Stimulated activated CD4-positive, alpha-beta T cell treated with anti-CD3 and anti-CD28 coated beads, Interleukin-2, amount 100 ng/mL, for 24 hours (primary cell): ENCODE results near the gene XPC.
"Not testable (repeated sequence)": the region's sequence is repeated elsewhere in the genome, so short reads cannot be mapped to it uniquely, and the experiment has no call there.

Source experiments
- DNase-seq, 2 donors: peaks; one replicate each; pipeline ENCODE4 v3.0.0-alpha.2; 2020

XPC gene

DNA sequence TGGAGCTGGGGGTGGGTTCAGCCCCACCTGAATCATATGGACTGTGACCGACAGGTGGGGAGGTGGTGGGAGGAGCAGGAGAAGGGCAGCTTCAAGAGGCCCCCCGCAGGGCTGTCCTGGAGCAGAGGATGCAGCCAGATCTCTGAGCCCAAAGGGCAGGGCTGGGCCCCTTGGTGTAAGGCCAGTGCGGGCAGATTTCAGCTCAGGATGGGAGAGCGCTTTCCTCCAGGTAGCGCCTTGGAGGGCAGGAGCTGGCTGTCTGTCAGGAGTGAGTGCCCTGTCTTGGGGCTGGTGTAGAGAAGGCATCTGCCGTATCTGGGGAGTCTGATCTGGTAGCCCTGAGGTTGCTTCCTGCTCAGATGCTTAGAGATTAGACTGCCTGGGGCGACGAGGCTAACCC, 46.3 kb downstream of the XPC start:
- no peak for DNase-seq

DNA sequence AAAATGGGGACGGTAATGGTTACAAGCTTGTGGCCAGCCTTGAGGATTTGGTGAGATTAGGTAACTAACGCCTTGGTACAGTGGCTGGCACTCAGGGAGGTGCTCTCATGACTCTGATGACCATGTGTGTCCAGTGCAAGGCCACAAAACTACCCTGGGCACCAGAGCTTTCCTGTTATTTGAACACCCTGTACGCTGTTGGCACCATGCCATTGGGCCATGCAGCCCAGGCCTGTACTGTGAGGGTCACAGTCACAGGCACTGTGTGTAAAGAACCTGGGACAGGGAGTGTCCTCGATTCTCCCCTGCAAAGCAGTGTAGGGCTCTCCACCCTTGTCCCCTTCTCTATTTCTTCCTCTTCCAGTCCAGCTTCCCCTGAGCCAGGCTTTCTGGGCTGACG, 47.3 kb downstream of the XPC start:
- no peak for DNase-seq

DNA sequence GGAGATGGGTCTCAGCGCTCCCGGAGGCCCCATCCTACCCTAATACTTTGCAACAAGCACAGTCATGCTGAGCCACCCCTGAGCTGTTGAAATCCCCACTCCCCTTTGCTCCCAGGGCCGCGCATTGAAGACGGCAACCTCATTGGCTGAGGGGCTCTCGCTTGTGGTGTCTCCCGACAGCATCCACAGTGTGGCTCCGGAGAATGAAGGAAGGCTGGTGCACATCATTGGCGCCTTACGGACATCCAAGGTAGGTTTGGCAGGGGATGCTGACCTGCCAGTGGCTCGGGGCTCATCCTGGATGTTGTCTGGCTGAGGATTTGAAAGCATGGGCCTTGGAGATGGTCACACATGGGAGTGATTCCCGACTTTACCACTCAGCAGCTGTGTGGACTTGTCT, 47.7 kb downstream of the XPC start:
- no peak for DNase-seq

DNA sequence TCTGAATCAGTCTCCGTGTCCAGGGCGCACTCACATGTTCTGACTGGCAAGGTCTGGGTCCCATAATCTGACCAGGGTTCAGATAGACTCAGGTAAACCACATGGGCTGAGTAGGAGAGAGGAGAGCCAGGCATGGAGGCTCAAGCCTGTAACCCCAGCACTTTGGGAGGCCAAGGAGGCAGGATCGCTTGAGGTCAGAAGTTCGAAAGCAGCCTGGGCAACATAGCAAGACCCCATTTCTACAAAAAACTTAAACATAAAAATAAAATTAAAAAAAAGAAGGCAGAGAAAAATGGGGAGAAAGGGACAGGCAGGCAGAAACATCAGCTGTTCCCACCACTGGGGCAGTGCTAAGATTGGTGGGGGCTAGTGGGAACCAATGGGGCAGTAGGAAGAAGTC, 48.2 kb downstream of the XPC start:
- DNase-seq: no peak

DNA sequence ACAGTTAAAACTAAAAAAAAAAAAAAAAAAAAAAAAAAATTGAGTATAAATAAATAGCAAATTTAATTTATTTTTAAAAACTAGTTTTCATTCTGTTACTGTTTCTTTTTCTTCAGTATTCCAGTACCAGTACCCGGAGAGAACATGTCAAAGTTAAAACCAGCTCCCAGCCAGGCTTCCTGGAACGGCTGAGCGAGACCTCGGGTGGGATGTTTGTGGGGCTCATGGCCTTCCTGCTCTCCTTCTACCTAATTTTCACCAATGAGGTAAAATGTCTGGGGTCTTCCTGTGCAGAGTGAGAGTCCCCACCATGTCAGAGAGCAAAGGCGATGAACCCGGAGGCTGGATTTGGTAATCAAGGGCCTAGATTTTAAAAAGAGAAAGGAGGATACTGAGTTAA, 49.1 kb downstream of the XPC start:
- DNase-seq: no peak

DNA sequence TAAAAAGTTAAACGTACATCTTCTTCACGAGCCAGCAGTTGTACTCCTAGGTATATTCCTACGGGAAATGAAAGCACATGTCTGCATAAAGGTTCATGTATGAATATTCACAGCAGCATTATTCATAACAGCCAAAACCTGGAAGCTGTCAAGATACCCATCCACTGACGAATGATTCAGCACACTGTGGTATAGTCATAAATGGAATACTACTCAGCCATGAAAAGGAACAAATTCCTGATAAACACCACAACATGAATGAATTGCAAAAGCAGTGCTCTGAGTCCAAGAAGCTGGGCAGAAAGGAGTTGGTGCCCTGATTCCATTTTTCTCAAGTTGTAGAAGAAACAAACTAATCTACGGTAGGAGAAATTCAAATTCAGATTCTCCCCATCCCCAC, 49.7 kb downstream of the XPC start:
- DNase-seq: no peak

DNA sequence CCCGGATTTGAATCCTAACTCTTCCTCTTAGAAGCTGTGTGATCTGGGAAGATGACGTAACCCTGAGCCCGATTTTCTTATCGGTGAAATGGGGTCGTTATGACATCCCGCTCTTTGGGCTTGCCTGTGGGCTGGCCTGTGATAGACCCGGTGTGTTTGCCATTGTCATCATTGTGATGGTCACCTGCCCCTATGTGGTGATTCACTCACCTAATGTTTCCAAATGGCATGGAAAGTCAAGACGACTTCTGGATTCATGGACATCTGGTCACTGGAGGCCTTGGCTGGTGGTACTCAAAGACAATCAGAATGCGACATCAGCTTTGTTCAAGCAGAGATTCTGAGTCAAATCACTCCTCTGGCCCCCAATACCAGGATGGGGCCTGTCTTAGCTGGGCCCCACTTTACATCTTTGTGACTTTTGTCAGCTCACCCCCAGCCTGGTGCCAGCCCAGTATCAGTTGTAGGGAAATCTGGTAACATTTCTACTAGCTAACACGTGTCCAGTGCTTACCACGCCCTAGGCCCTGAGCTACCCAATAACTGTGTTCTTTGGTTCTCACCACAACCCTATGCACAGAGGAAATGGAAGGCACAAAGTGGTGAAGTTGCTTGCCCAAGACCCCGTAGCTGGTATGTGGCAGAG, 50.8 kb downstream of the XPC start:
- peak in 1 of 2 donors; percentile 15 for DNase-seq

DNA sequence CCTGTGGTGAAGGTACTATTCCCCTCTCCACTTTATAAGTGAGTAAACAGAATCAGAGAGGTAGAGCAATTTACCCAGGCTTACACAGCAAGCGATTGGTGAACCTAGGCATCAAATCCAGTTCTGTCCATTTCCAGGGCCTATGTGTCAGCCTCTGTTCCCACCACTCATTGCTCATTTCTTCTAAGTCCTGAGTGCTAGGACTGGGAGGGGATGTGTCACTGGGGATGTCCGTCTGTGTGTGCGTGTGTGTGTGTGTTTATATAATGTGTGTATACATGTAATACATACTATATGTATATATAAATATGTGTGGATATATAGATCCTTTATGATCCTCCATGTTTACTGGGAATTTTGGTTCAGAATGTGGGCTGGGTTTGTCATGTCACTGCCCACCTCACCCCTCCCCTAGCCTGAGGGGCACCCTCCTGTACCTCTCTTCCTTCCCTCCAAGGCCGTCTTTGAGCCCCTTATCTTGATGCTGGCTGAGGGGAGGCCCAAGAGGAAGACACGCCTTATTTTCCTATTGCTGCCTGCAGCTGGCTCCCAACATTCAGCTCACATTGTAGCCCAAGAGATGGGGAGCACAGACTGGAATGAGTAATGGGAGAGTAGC, 51.4 kb downstream of the XPC start:
- peak in 1 of 2 donors; percentile 16 for DNase-seq

DNA sequence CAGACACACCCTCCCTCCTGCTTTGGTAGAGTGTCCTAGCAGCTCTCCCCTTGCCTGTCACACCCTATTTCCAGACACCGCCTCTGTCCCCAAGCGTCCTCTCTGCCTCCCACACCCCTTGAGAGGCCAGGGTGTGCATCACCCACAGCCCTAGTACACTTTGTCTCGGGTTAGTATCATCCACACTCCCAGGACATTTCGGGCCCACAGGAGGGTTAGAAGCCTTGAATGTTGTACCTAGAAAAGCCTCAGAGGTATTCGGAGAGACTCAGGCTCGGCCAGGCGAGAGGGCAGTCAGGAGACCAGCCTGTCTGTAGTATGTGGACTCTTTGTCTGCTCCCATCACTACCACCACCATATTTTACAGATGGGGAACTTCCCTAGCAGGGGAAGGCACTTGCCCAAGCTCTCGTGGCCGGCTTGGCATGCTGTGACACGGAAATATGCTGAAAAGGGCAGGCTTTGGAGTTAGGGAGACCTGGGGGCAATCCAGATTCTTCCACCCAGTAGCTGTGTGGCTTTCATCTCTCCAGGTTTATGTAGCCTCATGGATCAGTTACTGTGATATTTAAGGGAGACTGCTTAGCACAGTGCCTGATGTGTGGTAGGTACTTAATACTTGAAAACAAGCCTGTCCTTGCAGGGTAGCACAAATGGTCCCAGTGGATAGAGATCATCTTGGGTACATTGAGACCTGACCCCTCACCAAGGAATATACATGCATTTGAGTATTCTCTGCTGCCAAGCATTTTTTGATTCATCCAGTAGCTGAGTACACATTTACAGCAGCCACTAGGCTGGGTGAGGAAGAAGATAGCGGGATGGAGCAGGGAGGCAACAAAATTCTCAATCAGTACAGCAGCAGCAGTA, 52.1 kb downstream of the XPC start:
- no peak for DNase-seq

DNA sequence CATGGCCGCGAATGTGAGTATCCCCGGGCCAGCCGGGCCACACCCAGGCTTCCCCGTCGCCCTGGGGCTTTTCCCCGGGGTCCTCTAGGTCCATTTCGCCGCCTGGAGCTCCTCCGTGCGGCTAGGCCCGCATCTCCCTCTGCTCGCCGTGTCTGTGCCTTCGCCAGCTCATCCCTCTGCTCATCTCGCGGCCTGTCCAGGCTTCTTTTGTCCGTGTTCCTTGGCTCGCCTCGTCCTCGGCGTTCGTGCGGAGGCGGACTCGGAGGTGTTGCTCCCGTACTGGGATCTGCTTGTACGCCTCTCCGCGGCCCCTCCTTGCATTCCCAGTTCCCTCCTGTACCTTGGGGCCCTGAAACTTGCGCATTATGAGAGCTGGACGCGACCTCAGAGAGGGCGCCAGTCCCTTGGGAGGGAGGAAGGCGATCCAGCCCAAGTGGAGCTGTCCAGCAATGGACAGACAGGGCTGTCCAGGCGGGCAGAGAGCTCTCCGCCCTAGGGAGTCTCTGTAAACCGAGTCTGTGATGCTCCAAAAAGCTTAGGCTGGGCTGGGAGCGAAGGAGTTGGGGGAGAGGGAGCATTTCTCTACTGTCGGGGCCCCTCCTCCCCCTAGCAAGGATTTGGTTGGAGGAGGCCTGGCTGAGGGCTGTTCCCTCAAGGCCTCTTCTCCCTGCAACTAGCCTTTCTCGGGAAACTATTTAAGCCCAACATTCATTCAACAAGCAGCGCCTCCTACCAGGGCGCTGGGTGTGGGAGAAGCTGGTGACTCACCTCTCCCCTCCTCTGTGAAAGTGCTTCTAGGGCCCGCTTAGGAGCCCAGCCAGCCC, 53.0 kb downstream of the XPC start:
- DNase-seq: peak; percentile 66 to 71

DNA sequence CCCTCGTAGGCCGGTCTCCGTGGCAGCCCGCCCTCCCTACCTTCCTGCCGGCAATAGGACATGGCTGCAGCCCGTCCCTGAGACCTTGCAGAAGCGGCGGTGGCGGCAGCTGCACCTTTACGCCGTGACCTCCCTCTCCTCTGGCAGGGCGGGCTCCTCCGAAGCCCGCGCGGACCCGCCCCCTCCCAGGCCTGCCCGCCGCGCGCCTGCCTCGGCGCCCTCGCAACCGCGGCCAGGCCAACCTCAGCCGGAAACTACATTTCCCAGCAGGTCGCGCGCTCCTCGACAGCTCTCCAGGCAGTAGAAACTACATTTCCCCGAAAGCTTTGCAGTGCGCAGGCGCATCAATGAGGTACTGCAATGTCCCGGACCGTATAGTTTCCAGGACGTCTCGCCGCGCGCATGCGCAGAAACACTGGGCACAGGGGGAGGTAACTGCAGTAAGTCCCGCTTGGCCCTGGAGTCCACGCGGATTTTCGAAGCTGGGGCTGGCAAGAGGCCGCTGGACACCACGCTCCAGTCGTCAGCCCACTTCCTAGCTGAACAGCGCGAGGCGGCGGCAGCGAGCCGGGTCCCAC, 53.7 kb downstream of the XPC start, which contains the start of the genes CHCHD4 and TMEM43:
CHCHD4 (minus strand) TSS at position 256 of the 578 bp plus-strand sequence; CDS start at position 62, 194 bp downstream.
TMEM43 (plus strand) TSS at position 438 of the 578 bp plus-strand sequence. CDS start 142 bp downstream, outside the sequence.
- peak; percentile 96 to 98 for DNase-seq

DNA sequence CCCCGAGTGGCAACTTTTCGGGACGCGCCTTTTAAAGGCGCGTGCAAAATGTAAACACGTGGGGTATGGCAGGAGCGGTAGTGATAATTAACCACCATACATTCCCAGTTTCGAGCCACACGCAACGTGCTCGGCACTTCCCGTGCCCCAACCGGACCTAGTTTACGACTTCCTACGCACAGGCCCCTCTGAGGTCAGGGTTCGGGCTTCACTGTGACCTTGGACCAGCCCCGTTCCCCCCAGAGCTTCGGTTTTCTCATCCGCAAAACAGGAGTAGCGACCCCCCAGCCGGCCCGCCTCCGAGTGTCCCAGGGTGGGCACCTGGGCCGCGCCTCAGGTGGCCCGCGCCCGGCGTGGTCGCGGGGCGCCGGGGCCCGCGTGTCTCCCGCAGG, 54.2 kb downstream of the XPC start:
- DNase-seq: peak; percentile 73

DNA sequence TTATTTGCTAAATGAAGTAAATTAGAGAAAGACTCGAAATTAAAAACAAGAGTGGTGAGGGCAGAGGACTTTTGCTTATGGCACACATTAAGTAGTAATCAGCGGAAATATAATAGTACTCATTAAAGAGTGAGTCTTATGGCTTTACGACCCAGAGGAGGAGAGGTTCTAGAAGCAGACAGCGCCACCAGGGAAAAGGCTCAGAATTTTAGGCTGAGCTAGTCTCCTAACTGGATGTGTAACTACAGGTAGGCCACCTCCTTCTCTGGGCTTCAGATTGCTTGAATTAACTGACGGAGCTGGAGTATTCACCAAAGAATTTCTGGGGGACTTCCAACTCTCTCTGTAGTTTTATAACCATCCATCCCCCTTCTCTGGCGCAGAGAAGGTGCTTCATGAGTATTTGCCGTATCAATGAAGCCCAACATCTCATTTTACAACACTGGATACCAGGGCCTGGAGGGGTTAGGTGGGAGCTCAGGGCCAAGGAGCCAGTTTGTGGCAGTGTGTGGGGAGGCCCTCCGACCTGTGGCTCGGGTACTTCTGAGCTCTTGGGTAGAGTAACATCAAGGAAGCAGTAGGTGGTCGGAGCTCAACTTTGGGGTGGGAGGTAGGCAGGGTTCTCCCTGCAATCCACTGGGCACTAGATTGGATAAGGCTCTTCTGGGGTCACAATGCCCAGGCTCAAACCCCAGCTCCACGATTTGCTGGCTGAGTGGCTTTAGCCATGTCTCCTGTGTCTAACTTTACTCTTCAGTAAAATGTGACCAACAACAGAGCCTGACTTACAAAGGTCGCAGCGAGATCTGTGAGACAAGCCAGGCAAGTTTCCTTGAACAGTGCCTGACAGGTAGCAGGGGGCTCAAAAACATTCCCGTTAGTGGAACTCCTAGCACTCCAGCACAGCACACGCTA, 54.8 kb downstream of the XPC start:
- peak in 1 of 2 donors; percentile 23 for DNase-seq

DNA sequence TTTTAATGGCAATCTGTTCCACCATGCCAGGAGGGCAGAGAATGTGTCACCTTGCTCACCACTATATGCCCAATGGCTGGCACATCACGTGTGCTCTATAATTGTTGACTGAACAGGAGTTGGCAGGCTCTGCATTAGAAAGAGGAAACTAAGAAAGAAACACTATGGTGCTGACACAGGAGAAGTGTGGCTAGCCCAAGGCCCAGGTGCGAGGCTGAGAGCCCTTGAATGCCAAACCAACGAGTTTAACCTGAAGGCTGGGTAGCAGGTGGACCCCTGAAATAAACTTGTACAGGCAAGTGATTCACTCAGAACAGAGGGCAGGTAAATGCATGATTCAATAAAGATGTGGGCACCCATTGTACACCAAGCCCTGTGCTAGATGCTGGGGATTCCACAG, 56.1 kb downstream of the XPC start:
- DNase-seq: no peak

DNA sequence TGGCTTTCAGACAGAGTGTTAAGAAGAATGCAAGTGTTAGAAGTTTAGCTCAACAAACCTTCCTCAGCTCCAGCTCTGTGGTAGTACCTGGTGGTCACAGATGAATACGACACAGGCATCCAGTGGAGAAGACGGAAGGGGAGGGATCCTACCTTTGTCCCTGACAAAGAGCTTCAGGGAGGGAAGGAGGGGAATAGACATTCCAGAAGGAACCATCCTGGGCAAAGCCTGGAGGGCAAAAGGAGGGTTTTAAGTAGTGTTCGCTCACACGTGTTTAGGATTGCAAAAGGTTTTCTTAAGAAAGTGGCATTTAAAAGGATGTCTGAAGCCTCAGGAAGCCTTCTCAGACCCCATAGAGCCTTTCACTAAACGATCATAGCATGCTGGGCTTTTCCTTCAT, 56.5 kb downstream of the XPC start:
- no peak for DNase-seq

DNA sequence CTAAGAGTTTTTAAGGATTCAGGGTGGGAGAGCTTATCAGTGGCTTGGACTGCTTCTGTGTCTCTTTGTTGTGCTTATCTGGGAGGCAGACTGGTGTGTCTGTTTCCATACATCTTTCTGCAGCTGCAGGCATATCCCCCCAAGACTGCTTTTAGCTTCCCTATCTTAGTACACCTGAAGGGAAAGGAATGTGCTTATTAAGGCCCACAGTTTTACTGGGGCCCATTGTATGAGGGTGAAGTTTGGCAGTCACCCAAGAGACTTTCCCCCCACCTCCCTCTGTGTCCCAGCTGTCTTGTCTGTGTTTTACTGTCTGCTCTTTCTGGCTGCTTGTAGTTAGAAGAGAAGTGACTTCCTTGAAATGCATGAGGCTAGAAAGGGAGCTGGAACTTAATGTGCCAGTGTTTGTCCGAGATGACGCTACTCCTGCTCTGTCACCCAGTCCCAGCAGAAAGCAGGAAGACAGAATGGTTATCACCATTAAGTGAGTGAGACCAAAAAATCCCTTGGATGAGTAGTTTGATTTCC, 57.4 kb downstream of the XPC start:
- DNase-seq: not testable (repeated sequence)

DNA sequence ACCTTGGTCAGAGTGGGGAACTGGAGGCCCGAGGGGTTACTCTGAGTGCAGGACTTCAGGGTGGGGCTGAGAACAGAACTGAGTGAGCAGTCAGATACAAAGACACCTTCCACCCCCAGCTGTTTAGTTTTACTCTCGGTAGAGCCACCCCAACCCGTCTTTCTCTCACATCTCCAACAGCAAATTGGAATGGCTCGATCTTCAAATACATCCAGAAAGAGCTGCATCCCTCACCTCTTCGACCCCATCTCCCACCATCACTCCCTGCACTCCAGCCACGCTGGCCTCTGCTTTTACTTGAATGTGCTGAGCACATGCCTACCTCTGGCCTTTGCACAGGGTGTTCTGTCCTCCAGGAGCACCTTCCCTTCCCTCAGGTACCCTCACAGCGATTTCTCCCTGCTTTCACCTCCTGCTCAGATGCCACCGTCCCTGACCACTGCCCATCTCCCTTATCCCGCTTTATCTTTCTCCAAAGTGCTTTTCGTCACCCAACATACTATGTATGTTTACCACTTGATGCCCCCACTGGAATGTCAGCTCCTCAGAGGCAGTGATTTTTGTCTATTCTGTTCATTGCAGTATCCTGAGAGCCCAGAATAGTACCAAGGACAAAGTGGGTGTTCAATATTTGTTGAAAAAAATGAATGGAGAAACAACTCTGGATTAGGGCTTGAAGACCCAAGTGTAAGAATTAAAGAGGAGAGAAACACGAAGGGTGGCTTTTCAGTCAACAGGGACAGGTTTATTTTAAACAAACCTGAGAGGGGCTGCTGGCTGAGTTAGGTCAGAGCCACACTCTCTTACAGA, 58.1 kb downstream of the XPC start:
- DNase-seq: no peak

DNA sequence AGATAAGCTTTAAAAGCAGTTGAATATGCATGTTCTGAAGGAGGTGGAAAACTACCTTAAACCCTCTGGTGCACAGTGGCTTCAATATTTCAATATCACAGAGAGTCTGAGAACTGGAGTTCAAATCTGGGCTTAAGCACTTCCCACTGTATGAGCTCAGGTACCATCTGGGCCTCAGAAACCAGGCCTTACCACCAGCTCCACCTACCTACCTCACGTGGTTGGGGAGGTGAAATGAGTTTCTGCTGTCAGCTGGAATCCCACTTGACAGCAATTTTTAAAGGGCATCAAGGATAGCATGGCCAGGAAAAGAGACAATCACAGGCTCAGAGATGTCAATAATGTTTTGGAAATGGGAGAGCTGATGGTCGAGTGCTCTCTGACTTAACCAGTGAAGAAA, 58.8 kb downstream of the XPC start:
- no peak for DNase-seq

DNA sequence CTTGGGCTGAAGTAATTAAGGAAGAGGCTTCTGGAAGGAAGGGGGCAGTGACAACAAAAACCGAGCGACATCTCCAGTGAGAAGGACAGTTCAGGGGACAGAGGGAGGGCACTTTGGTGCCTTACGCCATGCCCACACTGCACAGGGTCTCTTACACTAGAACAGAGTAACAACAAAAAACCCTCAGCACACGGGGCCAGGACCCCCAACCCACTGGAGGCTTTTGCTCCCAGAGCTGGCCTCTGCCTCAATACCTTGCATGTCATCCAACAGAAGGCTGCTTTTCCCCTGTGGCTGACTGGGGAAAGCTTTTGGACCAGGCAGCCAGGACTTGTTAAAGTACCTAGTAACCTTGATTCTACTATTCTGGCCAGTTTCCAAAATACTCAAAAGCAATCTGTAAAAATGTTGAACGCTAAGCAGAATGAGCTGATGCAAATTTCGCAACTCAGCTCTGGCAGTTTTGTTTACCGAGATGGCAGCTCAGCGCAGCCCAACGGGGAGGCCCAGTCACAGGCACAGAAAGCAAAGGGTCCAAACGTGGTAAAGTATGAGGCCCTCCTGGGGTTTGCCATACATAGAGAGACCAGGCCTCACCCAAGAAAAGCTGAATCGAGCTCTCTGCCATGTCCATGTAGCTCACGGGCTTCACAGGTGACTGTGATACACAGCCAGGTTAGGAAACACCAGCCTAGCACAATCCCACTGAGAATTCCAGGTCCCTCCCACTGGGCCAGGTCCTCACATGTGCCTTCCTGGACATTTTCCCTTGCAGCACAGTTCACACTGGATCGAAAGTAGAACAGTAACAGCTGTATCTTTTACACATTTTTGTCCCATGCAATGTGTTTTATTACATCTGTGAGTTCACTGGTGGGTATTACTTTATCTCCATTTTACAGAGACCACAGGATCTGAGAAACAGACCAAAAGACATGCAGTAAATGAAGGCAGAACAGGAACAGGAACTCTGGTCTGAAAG, 59.7 kb downstream of the XPC start:
- no peak for DNase-seq
